ENCODE measurements around the gene MPPED1.

The MPPED1 gene

GRCh38 chr22:43438666-43439347 lies 27.0 kb downstream of the MPPED1 start:
- intact Hi-C loops (cut with DNase I) = no loop called here
- DNase-seq = peak in 3 of 42 donors; percentile 8 to 21 (median 20)

DNA sequence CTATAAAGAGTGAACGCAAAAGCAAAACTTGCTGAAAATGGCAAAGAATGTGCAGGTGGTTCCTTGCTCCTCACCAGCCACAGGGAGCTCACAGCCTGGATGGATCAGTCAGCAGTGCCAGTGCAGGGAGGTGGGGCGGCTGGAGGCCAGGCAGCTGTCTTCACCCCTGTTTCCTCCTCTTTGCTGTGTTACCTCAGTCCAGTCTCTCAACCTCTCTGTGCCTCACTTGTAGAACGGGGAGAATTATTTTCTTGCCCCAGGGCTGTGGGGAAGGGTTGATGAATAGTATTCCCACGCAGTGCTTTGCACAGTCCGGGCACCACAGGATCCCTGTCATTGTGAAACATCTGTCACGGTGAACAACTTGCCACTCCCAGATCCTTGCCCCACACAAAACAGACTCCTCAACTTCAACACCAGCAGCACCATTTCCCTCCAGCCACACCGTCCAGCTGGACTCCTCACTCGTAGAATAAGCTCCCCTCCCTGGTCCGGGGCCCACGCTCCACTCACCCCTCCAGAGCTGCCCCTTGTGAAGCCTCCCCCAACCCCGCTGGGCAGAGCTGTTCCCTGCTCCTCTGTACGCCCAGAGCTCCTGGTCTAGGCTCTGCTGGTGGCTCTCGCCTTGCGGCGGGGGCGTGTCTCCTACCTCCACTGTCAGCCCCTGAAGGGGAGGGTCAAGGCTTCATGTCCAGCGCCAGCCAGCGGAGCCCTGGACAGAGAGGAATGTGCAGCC lies 27.7 kb downstream of the MPPED1 start:
- intact Hi-C loops (cut with DNase I) = no loop called here
- peak in 4 of 42 donors; percentile 7 to 30 (median 16) for DNase-seq

DNA sequence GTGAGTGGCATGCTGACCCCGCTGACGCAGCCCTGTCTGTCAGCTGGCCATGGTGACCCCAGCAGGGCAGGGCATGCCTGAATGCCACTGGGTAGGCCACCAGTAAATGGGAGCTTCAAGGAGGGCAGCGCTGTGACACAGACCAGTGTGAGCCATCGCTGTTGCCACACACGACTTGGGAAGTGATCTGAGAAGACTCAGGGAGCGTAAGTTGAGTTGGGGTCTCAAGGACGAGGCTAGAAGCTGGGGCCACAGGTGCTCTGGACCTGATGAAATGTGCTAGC lies 28.2 kb downstream of the MPPED1 start:
- intact Hi-C loops (cut with DNase I) = no loop called here
- DNase-seq = peak in 3 of 42 donors; percentile 4 to 13 (median 8)

GRCh38 chr22:43440556-43440955 lies 28.7 kb downstream of the MPPED1 start:
- intact Hi-C loops (cut with DNase I) = no loop called here
- DNase-seq = peak in 3 of 42 donors; percentile 4 to 22 (median 10)

GRCh38 chr22:43441216-43441615 lies 29.4 kb downstream of the MPPED1 start:
- peak in 3 of 42 donors; percentile 2 to 10 (median 8) for DNase-seq

DNA sequence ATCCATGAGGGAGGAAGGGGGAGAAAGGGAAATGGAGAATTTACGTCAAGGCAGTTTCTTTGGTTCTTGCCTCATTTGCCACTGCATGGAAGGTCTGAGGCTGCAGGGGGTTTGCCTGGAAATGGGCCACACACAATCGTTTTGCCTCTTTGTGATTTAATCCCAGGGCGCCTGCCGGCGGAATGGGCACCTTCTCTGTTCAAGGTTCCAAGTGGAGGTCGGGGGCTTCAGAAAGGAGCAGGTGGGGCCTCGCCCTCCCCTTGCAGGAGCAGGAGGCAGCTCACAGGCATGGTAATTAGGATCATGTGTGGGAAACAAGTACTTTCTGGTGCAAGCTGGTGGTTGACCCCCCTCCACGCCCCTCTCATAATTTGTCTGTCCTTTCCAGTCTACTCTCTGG lies 29.9 kb downstream of the MPPED1 start:
- DNase-seq = peak in 3 of 42 donors; percentile 7 to 17 (median 10)
- intact Hi-C loops (cut with DNase I) = no loop called here

More at GRCh38 chr22:43441216-43441615, 29.4 kb downstream of the MPPED1 start:
- intact Hi-C loops (cut with DNase I) = no loop called here

DNA sequence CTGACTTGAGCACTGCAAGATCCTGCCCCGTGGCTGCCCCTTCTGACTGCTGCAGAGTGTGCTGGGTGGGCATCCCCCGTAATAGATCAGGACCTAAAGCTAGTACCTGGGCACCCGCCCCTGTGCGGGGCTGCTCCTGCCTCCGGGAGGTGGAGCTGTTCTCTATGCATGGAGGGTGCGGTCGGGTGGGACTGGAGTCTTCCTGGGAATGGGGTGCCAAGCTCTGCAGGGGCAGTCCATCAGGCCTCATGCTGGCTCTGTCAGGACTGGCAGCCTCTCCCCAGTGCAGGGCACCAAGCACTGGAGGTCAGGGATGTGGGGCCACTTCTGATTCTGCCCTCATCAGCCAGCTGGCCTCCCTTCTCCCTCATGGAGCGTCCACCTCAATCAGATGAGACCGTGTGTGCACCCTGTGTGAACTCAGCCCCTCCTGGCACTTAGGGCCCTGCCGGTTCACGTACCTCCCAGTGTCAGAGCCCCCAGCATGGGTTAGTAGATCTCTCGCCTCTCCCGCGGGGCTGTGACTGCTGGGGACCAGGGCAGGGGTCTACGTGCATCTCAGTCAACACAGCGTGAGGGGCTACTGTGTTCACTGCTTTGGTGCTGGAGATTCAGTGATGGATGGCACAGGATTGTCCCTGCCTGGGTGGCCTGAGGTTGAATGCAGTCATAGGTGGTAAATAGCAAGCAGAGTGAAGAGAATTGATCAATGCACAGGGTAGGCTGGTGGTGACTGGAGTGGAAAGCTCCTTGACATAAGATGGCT lies 30.8 kb downstream of the MPPED1 start:
- intact Hi-C loops (cut with DNase I) = no loop called here
- peak in 4 of 42 donors; percentile 4 to 27 (median 16) for DNase-seq

GRCh38 chr22:43443152-43443471 lies 31.3 kb downstream of the MPPED1 start:
- peak in 3 of 42 donors; percentile 2 to 25 (median 11) for DNase-seq
- intact Hi-C loops (cut with DNase I) = no loop called here

DNA sequence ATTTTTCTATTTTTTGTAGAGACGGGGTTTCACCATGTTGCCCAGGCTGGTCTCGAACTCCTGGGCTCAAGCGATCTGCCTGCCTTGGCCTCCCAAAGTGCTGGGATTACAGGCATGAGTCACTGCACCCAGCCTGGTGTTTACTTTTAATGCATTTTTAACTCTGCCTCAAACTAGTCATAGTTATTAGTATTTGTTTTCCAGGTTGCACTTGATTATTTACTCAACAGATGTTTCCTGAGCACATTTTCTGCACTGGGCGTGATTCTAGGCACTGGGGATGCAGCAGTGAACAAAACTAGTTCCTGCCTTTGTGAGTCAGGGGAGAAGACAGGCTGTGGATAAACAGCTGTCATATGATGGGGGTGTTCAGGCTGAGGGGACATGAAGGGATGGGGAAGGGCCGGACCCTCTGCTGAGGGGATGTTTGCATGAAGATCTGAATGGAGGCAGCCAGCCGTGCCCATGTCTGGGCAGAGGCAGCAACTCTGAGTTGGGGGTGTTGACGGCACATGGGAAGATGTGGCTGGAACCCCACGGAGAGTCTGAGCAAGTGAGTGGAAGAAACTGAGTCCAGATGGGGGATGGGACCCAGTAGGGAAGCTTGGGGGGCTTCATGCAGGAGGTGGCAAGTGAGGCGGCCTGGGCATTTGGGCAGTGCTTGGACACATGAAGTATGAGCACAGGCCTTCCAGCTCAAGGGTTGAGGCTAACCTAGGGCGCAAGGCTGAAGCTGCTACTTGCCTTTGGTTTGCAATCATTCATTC lies 34.4 kb downstream of the MPPED1 start:
- DNase-seq = peak in 5 of 42 donors; percentile 3 to 27 (median 18)
- intact Hi-C loops (cut with DNase I) = no loop called here

DNA sequence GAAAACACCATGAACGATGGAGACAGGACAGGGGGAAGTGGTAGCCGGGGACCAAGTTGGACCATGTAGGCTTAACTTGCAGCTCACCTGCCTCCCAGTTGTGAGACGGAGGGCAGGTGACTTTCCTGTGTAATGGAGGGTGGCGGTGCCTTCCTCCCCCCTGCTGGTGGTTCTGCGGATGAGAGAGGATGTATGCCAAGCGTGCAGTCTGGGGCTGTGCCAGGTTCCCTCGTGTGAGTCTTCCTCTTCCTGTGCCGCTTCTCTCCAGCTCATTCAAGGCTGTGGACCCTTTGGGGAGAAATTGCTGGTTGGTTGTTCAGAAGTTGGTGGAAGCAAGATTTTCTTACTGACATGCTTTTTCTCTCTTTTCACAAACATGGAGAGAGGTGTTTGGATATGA lies 35.1 kb downstream of the MPPED1 start:
- intact Hi-C loops (cut with DNase I) = no loop called here
- DNase-seq = peak in 5 of 42 donors; percentile 9 to 39 (median 27)

DNA sequence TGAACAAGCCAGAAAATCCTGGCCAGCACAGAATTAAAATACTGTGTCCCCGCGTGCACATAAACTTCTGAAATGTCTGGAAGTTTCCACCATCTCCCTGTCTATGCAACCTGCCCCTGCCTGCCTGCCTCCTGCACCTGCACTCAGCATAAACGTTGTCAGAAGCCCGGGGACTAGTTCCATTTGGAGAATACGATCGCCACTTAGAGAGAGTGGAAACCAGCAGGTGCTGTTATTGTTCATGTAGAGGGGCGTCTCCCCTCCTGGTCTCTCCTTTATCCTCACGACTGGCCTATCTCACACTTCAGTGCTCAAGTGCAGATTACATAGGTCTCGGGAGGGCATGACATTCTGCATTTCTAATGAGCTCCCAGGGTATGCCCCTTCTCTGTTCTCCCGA lies 35.6 kb downstream of the MPPED1 start:
- intact Hi-C loops (cut with DNase I) = no loop called here
- peak in 5 of 42 donors; percentile 4 to 37 (median 18) for DNase-seq

DNA sequence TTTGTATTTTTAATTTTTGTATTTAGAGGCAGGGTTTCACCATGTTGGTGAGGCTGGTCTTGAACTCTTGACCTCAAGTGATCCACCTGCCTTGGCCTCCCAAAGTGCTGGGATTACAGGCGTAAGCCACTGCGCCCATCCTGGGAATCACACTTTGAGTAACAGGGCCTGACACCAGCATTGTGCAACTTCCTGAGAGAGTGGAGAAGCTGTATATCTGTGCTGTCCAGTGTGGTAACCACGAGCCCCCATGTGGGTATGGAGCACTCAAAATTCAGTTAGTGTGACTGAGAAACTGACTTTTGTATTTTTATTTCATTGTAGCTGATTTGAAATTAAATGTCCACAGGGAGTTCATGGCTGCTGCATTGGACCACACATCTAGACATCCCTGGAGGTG lies 36.2 kb downstream of the MPPED1 start:
- DNase-seq = peak in 4 of 42 donors; percentile 3 to 25 (median 16)

GRCh38 chr22:43449205-43449830 lies 37.5 kb downstream of the MPPED1 start:
- DNase-seq = peak in 2 of 42 donors; percentile 5 to 11
- intact Hi-C loops (cut with DNase I) = no loop called here

More for the DNA sequence above, 36.2 kb downstream of the MPPED1 start:
- intact Hi-C loops (cut with DNase I) = no loop called here

- peak in 3 of 42 donors; percentile 7 to 24 (median 20) for DNase-seq
- intact Hi-C loops (cut with DNase I) = no loop called here
Observed at GRCh38 chr22:43449831-43450225, 38.0 kb downstream of the MPPED1 start.

DNA sequence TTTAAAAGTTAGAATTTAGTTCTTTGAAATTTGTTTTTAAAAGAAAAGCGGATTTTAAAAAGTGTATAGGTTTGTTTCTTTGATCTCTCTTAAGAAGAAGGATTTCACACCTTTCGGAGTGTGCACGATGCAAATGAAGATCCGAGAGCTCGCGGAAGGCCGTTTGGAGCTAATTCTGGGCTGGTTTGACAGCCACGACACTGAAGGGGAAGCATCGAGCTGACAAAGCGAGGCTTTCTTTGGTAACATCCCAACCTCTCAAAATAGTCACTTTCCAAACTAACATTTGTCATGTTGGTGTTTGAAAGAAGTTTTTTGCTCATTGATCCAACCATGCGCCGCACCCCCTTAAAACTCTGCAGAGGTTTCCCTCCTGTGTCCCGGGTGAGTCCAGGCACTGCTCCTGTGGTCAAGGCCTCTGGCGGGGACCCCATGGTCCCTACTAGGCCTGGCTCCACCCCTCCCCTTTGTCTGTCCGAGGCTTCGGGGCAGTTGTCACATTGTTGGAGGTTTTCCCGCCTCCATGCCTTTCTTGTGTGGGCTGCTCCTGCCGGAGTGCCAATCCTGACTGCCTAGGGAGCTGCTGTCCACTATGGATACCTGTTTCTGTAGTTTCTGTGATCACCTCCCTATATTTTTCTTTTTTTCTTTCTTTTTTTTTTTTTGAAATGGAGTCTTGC lies 39.7 kb downstream of the MPPED1 start:
- intact Hi-C loops (cut with DNase I) = no loop called here
- peak in 4 of 42 donors; percentile 6 to 32 (median 14) for DNase-seq

DNA sequence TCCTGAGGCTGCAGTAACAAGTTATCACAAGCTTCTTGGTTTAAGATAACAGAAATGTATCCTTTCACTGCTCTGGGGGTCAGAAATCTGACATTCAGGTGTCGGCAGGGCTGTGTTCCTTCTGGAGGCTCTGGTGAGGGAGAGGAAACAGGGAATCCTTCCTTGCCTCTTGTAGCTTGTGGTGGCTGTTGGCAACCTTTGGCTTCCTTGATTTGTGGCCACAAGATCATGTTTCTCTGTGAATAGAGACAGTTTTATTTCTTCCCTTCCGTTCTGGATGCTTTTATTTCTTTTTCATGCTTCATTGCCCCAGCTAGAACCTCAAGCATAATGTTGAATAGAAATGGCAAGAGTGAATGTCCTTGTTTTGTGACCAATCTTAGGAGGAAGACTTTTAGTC lies 44.0 kb downstream of the MPPED1 start:
- DNase-seq = no peak
- intact Hi-C loops (cut with DNase I) = no loop called here

GRCh38 chr22:43457002-43457401 lies 45.2 kb downstream of the MPPED1 start:
- intact Hi-C loops (cut with DNase I) = no loop called here

GRCh38 chr22:43462701-43463100 lies 50.9 kb downstream of the MPPED1 start:
- intact Hi-C loops (cut with DNase I) = no loop called here
- no peak for DNase-seq

More at GRCh38 chr22:43457002-43457401, 45.2 kb downstream of the MPPED1 start:
- no peak for DNase-seq

Data from head of caudate nucleus (tissue), 42 donors.